WTC11 (cell line): ENCODE measurements around the gene SLIT3. TPM values are rescaled to one million over a fixed set of nuclear protein-coding genes. Genes with fewer than 3 reads are reported as not detected.

Source experiments
- ATAC-seq: fragments of 200-7000 bp; cut with Tn5 transposase; 2 replicates; pipeline ENCODE4 v1.10.0; 2021; ENCODE audit warnings: mild to moderate bottlenecking, moderate library complexity
- CTCF ChIA-PET: fragments of 300-600 bp; sonication (Branson Sonifier 250); formaldehyde crosslinking; loops from one replicate; lab custom pipeline; 2021; ENCODE audit warnings: antibody characterized with exemption; lab: Charles Lee
- POLR2A ChIA-PET: fragments of 350-600 bp; sonication (Branson Sonifier 250); formaldehyde crosslinking; loops from one replicate; lab custom pipeline; 2021; ENCODE audit warnings: antibody characterized with exemption; lab: Charles Lee
- DNase-seq: peaks from one replicate; pipeline ENCODE4 v3.0.0; 2021; ENCODE audit warnings: low spot score
- H3K27ac Mint-ChIP-seq: 2 replicates; pipeline ENCODE4 v1.8.0; 2021; ENCODE audit warnings: mixed read lengths
- H3K27me3 Mint-ChIP-seq: 2 replicates; pipeline ENCODE4 v1.8.0; 2021; ENCODE audit warnings: low read depth, mild to moderate bottlenecking, moderate library complexity, mixed read lengths
- H3K36me3 Mint-ChIP-seq: 2 replicates; pipeline ENCODE4 v1.8.0; 2021; ENCODE audit warnings: mixed read lengths
- H3K4me1 Mint-ChIP-seq: 2 replicates; pipeline ENCODE4 v1.8.0; 2022; ENCODE audit warnings: mixed read lengths
- H3K4me3 Mint-ChIP-seq: 2 replicates; pipeline ENCODE4 v1.8.0; 2021; ENCODE audit warnings: mild to moderate bottlenecking, moderate library complexity, mixed read lengths
- H3K9me3 Mint-ChIP-seq: 2 replicates; pipeline ENCODE4 v1.8.0; 2021; ENCODE audit warnings: mixed read lengths
- ATF1 ChIP-seq: sonication (generic); formaldehyde crosslinking; IDR thresholded peaks from 2 replicates; pipeline ENCODE4 v1.8.1; 2023; ENCODE audit warnings: mild to moderate bottlenecking, moderate library complexity, missing genetic modification reagents
- CREM ChIP-seq: sonication (generic); formaldehyde crosslinking; IDR thresholded peaks from 2 replicates; pipeline ENCODE4 v1.8.1; 2022; ENCODE audit warnings: mild to moderate bottlenecking, missing genetic modification reagents, moderate library complexity
- E2F5 ChIP-seq: sonication (generic); formaldehyde crosslinking; IDR thresholded peaks from 2 replicates; pipeline ENCODE4 v1.8.1; 2022; ENCODE audit warnings: mild to moderate bottlenecking, moderate library complexity, missing genetic modification reagents
- ERG ChIP-seq: fragments of 250-450 bp; sonication (Bioruptor Pico); IDR thresholded peaks from 2 replicates; pipeline ENCODE4 v1.8.0; 2021; ENCODE audit warnings: mild to moderate bottlenecking
- ETV6 ChIP-seq: sonication (generic); formaldehyde crosslinking; IDR thresholded peaks from 2 replicates; pipeline ENCODE4 v1.8.1; 2022; ENCODE audit warnings: mild to moderate bottlenecking, missing genetic modification reagents
- FOXP1 ChIP-seq: sonication (generic); formaldehyde crosslinking; IDR thresholded peaks from 2 replicates; pipeline ENCODE4 v1.8.0; 2022; ENCODE audit warnings: missing genetic modification reagents, mild to moderate bottlenecking, moderate library complexity, borderline replicate concordance
- IRF1 ChIP-seq: sonication (generic); formaldehyde crosslinking; IDR thresholded peaks from 2 replicates; pipeline ENCODE4 v1.8.0; 2023; ENCODE audit warnings: missing genetic modification reagents
- KAT7 ChIP-seq: sonication (generic); formaldehyde crosslinking; IDR thresholded peaks from 2 replicates; pipeline ENCODE4 v1.8.1; 2023; ENCODE audit warnings: missing genetic modification reagents, mild to moderate bottlenecking, borderline replicate concordance
- NFATC4 ChIP-seq: fragments of 250-450 bp; sonication (Bioruptor Pico); IDR thresholded peaks from 2 replicates; pipeline ENCODE4 v1.9.0; 2021; ENCODE audit warnings: mild to moderate bottlenecking
- NR2C2 ChIP-seq: sonication (generic); formaldehyde crosslinking; IDR thresholded peaks from 2 replicates; pipeline ENCODE4 v1.8.0; 2022; ENCODE audit warnings: mild to moderate bottlenecking, missing genetic modification reagents
- PRDM15 ChIP-seq: sonication (generic); formaldehyde crosslinking; IDR thresholded peaks from 2 replicates; pipeline ENCODE4 v1.8.0; 2022; ENCODE audit warnings: missing genetic modification reagents
- RELA ChIP-seq: sonication (generic); formaldehyde crosslinking; IDR thresholded peaks from 2 replicates; pipeline ENCODE4 v1.8.1; 2022; ENCODE audit warnings: missing genetic modification reagents, mild to moderate bottlenecking, borderline replicate concordance
- RORB ChIP-seq: fragments of 250-450 bp; sonication (Bioruptor Pico); IDR thresholded peaks from 2 replicates; pipeline ENCODE4 v1.9.0; 2021; ENCODE audit warnings: mild to moderate bottlenecking
- SMAD3 ChIP-seq: sonication (generic); formaldehyde crosslinking; IDR thresholded peaks from 2 replicates; pipeline ENCODE4 v1.8.0; 2022; ENCODE audit warnings: missing genetic modification reagents, mild to moderate bottlenecking, borderline replicate concordance
- TEAD1 ChIP-seq: sonication (generic); formaldehyde crosslinking; IDR thresholded peaks from 2 replicates; pipeline ENCODE4 v1.8.0; 2022; ENCODE audit warnings: mild to moderate bottlenecking, missing genetic modification reagents
- USF1 ChIP-seq: sonication (generic); formaldehyde crosslinking; IDR thresholded peaks from 2 replicates; pipeline ENCODE4 v1.8.0; 2022; ENCODE audit warnings: mild to moderate bottlenecking, missing genetic modification reagents
- ZMAT4 ChIP-seq: fragments of 250-450 bp; sonication (Bioruptor Pico); IDR thresholded peaks from 2 replicates; pipeline ENCODE4 v1.9.0; 2021; ENCODE audit warnings: mild to moderate bottlenecking
- ZNF263 ChIP-seq: sonication (generic); formaldehyde crosslinking; IDR thresholded peaks from 2 replicates; pipeline ENCODE4 v1.8.1; 2022; ENCODE audit warnings: low read depth, mild to moderate bottlenecking, moderate library complexity, missing genetic modification reagents
- ZNF425 ChIP-seq: fragments of 250-450 bp; sonication (Bioruptor Pico); conservative IDR thresholded peaks from 2 replicates; pipeline ENCODE4 v1.9.0; 2021; ENCODE audit warnings: mild to moderate bottlenecking
- total RNA-seq: library from RNA; stranded (reverse); gene quantifications from 3 replicates; pipeline ENCODE4 v1.2.3, GENCODE V29; 2021

Gene SLIT3
- total RNA-seq, 1 experiment from 2014 or later = 1.9 TPM

GRCh38 chr5:168713051-168713450 lies 587.9 kb downstream of the SLIT3 start:
- no peak for ATAC-seq
- H3K4me1 Mint-ChIP-seq = peaks cover 24% of the 10 kb centered on the region

GRCh38 chr5:168712280-168712924 lies 588.5 kb downstream of the SLIT3 start:
- no peak for DNase-seq
- peak; percentile 31 for ATAC-seq
- no peak overlapping the region for H3K4me3 Mint-ChIP-seq
- no peak overlapping the region for H3K27ac Mint-ChIP-seq
- no peaks in the 10 kb centered on the region for H3K9me3 Mint-ChIP-seq
- H3K4me1 Mint-ChIP-seq = peaks cover 24% of the 10 kb centered on the region
- H3K36me3 Mint-ChIP-seq = no peaks in the 10 kb centered on the region
- POLR2A ChIA-PET = interaction anchor here (0.6 kb wide), 1 partner anchor 188 kb away, joined by 3 read pairs; no protein-coding TSS in a partner anchor
- no peak for TF ChIP-seq USF1 (CRISPR knock-in tag)
- TF ChIP-seq ERG (CRISPR knock-in tag) = no peak
- H3K27me3 Mint-ChIP-seq = no peaks in the 10 kb centered on the region
- CTCF ChIA-PET = interaction anchor here (0.9 to 1.8 kb wide), 2 partner anchors 36 to 41 kb away, joined by 3 to 10 read pairs; no protein-coding TSS in a partner anchor

More at GRCh38 chr5:168713051-168713450, 587.9 kb downstream of the SLIT3 start:
- H3K36me3 Mint-ChIP-seq = no peaks in the 10 kb centered on the region
- no peaks in the 10 kb centered on the region for H3K9me3 Mint-ChIP-seq
- H3K27me3 Mint-ChIP-seq = no peaks in the 10 kb centered on the region
- H3K4me3 Mint-ChIP-seq = no peak overlapping the region
- CTCF ChIA-PET = interaction anchor here (0.9 to 2.0 kb wide), 4 partner anchors 35 to 203 kb away, joined by 3 to 10 read pairs (median 4); no protein-coding TSS in a partner anchor
- POLR2A ChIA-PET = interaction anchor here (0.6 kb wide), 1 partner anchor 189 kb away, joined by 3 read pairs; no protein-coding TSS in a partner anchor
- no peak overlapping the region for H3K27ac Mint-ChIP-seq
- TF ChIP-seq ZNF263 (CRISPR knock-in tag) (no peak), PRDM15 (CRISPR knock-in tag) (no peak), NFATC4 (CRISPR knock-in tag) (no peak), RELA (CRISPR knock-in tag) (no peak), CREM (no peak), SMAD3 (CRISPR knock-in tag) (no peak), RORB (CRISPR knock-in tag) (no peak), ZMAT4 (CRISPR knock-in tag) (no peak), FOXP1 (CRISPR knock-in tag) (no peak), IRF1 (CRISPR knock-in tag) (no peak)
- TF ChIP-seq, all 79 proteins: peak for 0
- no peak for DNase-seq

GRCh38 chr5:168710706-168711105 lies 590.2 kb downstream of the SLIT3 start:
- Mint-ChIP-seq H3K36me3 (no peaks in the 10 kb centered on the region), H3K4me3 (no peak overlapping the region), H3K27ac (no peak overlapping the region), H3K4me1 (peaks cover 24% of the 10 kb centered on the region), H3K9me3 (no peaks in the 10 kb centered on the region), H3K27me3 (no peaks in the 10 kb centered on the region)
- no peak for DNase-seq
- no peak for TF ChIP-seq NR2C2 (CRISPR knock-in tag)
- no peak for TF ChIP-seq ETV6 (CRISPR knock-in tag)
- no peak for TF ChIP-seq ATF1 (CRISPR knock-in tag)
- no peak for TF ChIP-seq ZNF425 (CRISPR knock-in tag)
- no peak for TF ChIP-seq E2F5 (CRISPR knock-in tag)
- no peak for TF ChIP-seq KAT7 (CRISPR knock-in tag)
- no peak for TF ChIP-seq TEAD1 (CRISPR knock-in tag)
- ChIA-PET CTCF (no interaction called here), POLR2A (no interaction called here)
- no peak for ATAC-seq
